GM21360 (cell line): ENCODE measurements around the gene TSHZ1.
"Not testable (repeated sequence)": the region's sequence is repeated elsewhere in the genome, so short reads cannot be mapped to it uniquely, and the experiment has no call there.

ENCODE experiments used
- ATAC-seq: cut with Tn5 transposase; IDR thresholded peaks from one replicate; pipeline ENCODE4 v1.9.1; 2021; ENCODE audit warnings: mild to moderate bottlenecking, moderate library complexity; ENCODE audit not compliant: unreplicated experiment

The TSHZ1 gene

GRCh38 chr18:75183524-75183923 is 27.1 kb upstream of the TSHZ1 start:
- no peak for ATAC-seq

GRCh38 chr18:75183973-75184493 is 26.6 kb upstream of the TSHZ1 start:
- ATAC-seq = no peak

GRCh38 chr18:75185460-75185859 is 25.1 kb upstream of the TSHZ1 start:
- ATAC-seq = no peak

- not testable (repeated sequence) for ATAC-seq
Measured at GRCh38 chr18:75187702-75188101, 22.9 kb upstream of the TSHZ1 start.

- ATAC-seq = no peak
Measured at GRCh38 chr18:75189696-75190095, 20.9 kb upstream of the TSHZ1 start.

GRCh38 chr18:75192899-75193298 is 17.7 kb upstream of the TSHZ1 start:
- no peak for ATAC-seq

DNA sequence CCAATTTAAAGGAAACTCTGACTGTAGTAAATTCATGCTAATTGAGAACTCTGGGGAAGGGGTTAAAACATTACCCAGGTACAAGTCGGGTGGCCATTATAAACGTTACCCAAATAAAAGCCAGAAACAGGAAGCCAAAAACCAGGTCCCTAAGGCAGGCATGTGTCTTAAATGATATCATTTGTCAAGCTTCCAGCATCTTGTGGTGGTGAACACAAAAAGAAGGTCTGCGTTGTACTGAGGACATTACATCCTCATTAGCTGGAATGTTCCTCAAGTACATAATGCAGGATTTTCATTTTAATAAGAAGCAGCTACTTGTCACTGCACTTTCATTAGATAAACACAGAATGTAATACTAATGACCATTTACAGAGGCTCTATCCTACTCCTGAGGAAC is 12.6 kb upstream of the TSHZ1 start:
- no peak for ATAC-seq

DNA sequence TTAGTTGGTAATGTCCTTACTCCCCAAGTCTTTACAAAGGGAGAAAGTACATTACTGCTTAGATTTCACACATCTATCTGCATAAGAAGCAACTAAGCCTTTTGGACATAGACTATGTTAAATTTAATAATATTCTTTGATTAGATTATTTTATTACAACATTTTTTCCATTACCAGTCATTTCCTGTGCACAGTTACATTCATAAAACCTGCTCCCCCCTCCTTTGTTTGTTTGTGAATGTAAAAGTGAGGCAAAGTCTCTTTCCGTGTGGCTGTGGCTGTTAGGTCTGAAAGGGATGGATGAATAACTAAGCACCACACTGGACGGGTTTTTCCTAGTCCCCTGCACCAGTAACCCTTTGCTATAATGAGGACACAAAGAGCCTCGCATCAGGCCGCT is 11.3 kb upstream of the TSHZ1 start:
- ATAC-seq = no peak

- ATAC-seq = no peak
Measured at GRCh38 chr18:75200071-75200470, 10.5 kb upstream of the TSHZ1 start.

- no peak for ATAC-seq
Measured at GRCh38 chr18:75200605-75201280, 9.9 kb upstream of the TSHZ1 start.

DNA sequence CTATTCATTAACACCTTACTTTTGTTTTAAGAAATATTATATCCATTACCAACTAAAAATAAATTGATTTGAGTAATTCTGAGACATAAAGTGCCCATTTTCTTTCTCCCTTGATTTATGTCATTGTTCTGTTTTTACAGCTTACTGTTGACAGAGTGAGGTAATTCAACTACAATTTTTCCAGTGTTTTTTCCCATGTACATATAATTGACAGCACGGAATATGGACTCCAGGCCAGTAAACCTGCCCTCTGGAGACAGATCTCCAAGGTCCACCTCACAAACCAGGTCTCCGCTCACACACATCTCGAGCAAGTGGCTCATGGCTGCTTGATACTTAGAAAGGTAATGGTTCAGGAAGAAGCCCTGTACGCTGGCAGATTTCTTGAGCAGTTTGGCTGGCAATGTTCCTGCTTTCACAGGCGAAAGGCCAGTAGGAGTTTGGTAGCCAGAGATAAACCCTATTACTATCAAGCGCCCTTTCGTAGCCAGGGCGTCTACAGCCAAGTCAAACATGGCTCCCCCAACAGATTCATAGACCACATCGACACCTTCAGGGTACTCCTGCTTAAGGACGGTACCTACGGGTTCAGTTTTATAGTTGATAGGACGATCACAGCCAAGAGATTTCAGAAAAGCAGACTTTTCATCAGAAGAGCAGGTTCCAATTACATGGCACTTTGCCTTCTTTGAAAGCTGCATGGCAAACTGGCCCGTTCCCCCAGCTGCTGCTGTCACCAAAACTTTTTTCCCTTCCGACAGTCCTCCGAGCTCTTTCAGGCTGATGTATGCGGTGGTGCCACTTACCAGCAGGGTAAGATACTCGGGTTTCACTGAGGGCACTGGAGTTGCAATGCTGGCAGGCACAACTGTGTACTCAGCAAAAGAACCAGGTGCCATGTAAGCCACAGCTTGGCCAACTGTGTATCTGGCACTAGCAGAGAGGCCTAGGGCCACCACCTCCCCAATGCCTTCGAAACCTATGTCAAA is 9.0 kb upstream of the TSHZ1 start:
- no peak for ATAC-seq

DNA sequence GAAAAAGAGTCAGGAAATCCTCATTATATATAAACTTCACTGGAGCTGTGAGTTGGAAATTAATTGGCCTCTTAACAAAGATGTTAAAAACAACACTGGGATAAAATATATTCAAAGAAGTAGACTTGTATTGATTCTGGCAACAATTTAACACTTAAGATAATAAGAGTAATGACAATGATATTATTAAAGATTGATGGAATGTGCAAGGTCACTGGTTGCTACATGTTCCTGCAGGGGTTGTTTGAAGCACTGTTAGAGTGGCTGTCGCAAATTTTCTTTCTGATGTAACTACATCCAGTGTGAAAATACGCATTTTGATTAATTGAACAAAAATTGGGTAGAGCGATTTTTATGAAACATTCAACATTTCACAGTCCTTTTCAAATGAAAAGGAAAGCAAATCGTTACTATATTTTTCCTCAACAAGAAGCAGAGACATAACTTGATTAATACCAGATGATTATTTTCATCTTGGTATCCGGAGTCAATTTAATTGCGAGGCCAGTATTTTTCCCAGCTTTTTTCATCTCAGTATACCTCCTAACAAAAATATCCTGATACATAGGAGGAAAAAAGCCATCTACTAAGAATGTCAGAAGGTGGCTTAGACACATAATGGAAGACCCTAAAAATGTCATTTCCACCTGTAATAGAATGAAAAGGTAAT is 7.8 kb upstream of the TSHZ1 start:
- ATAC-seq = no peak

DNA sequence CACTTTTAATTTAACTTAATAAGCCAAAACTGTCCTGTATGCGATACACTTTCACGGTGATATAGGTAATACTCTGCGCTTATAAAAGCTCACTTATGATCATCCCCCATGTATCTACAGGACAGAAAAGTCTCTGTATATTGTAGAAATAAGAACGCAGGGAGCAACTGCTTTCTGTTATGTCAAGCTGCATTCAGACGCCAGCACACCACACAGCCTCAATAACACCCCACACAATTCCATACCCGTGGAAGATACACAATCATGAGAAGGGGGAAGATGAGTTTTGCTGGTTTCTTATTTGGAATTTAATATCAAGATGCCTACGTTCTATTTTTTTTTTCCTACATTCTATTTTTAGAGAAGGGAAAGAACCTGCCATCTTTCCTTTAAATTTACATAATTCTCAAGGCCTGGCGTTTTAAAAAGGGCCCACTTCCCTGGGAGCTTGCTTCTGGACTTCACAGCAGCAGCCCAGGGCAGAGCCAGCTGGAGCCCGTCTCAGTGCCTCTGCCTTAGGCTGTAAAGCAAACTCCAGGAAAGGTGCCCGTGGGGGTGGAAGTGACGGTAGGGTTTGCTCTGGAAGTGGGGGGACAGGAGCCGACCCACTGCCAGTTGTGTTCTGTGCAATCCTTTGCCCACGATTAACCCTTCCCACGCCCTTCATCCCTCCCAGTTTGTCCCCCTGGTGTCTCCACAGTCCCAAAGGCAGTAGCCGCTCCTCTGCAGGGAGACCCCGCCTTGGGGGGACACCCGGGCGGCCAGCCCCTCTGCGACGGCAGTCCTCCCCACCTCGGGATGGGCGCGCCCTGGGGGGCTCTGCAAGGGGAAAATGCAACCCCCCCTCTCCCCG is 7.0 kb upstream of the TSHZ1 start:
- ATAC-seq = no peak

- ATAC-seq = no peak
Measured at GRCh38 chr18:75204269-75204731, 6.3 kb upstream of the TSHZ1 start.

- no peak for ATAC-seq
Measured at GRCh38 chr18:75204732-75205513, 5.7 kb upstream of the TSHZ1 start.

- ATAC-seq = no peak
Measured at GRCh38 chr18:75205514-75206132, 5.0 kb upstream of the TSHZ1 start.

DNA sequence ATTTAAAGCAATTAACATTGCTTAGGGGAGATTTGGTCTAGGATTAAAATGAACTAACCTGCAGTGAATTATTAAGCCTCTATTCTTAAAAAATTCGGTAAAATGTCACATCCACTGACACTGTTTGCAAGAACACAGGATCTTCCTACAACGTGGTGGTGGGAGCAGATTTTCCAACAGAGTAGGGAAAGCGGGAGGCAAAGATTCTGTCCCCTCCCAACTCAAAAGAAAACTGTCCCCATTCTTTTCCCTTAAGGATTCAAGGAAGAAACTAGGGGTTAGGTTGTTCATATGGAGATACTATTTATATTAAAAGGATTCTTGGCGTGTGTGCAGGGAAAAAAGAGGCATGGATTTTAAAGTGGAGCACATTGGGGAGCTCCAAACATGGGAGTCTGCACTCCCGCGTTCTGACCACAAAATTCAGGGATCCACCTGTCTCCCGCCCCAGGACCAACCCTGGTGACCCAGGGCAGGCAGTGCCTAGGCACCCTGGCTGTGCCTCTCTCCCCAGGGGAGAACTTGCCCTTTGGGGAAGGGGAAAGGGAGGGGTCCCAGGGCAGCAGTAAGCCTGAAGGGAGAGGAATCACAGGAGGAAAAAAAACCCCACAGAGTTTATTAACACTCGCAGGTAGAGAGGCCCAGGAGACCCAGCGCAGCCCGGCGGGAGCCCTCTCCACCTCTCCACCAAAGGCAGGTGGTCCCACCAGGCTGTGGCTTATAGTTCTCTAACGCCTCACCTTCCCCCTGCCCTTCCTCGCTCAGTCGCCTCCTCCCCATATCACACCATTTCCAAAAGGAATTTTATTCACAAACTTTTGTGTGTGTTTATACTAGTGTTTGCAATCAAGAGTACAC is 3.9 kb upstream of the TSHZ1 start:
- ATAC-seq = no peak
